GM19328 (cell line): ENCODE data around the gene UGGT1.

Source experiments
- ATAC-seq: cut with Tn5 transposase; IDR thresholded peaks from one replicate; pipeline ENCODE4 v1.9.1; 2021; ENCODE audit warnings: mild to moderate bottlenecking, moderate library complexity; ENCODE audit not compliant: unreplicated experiment

Gene UGGT1

GRCh38 chr2:128103407-128103806, 12.4 kb downstream of the UGGT1 start:
- no peak for ATAC-seq

GRCh38 chr2:128105072-128105471, 14.1 kb downstream of the UGGT1 start:
- no peak for ATAC-seq

GRCh38 chr2:128108166-128108565, 17.2 kb downstream of the UGGT1 start:
- no peak for ATAC-seq

GRCh38 chr2:128109243-128109642, 18.2 kb downstream of the UGGT1 start:
- ATAC-seq = no peak

- ATAC-seq = no peak
Measured at GRCh38 chr2:128115921-128116623, 25.1 kb downstream of the UGGT1 start.

GRCh38 chr2:128134573-128134972, 43.6 kb downstream of the UGGT1 start:
- ATAC-seq = no peak

- ATAC-seq = no peak
Measured at GRCh38 chr2:128137094-128137616, 46.2 kb downstream of the UGGT1 start.

- ATAC-seq = no peak
Measured at GRCh38 chr2:128139624-128140023, 48.6 kb downstream of the UGGT1 start.

GRCh38 chr2:128145651-128146050, 54.7 kb downstream of the UGGT1 start:
- no peak for ATAC-seq

- ATAC-seq = no peak
Measured at GRCh38 chr2:128153786-128154185, 62.8 kb downstream of the UGGT1 start.

GRCh38 chr2:128154225-128154624, 63.2 kb downstream of the UGGT1 start:
- no peak for ATAC-seq

GRCh38 chr2:128155970-128156369, 65.0 kb downstream of the UGGT1 start:
- peak; percentile 44 for ATAC-seq

- no peak for ATAC-seq
Measured at GRCh38 chr2:128156812-128157211, 65.8 kb downstream of the UGGT1 start.

GRCh38 chr2:128157644-128158043, 66.6 kb downstream of the UGGT1 start:
- ATAC-seq = no peak

GRCh38 chr2:128158176-128158575, 67.2 kb downstream of the UGGT1 start:
- no peak for ATAC-seq

- ATAC-seq = no peak
Measured at GRCh38 chr2:128159437-128159836, 68.4 kb downstream of the UGGT1 start.

GRCh38 chr2:128160616-128161275, 69.7 kb downstream of the UGGT1 start:
- no peak for ATAC-seq

GRCh38 chr2:128162266-128162665, 71.3 kb downstream of the UGGT1 start:
- ATAC-seq = no peak

GRCh38 chr2:128164311-128164710, 73.3 kb downstream of the UGGT1 start:
- no peak for ATAC-seq

- ATAC-seq = no peak
Measured at GRCh38 chr2:128166746-128167353, 75.8 kb downstream of the UGGT1 start.

- no peak for ATAC-seq
Measured at GRCh38 chr2:128169094-128169493, 78.1 kb downstream of the UGGT1 start.

GRCh38 chr2:128169497-128169896, 78.5 kb downstream of the UGGT1 start:
- no peak for ATAC-seq
